ENCODE results near the gene CEACAM3.

CEACAM3 gene

GRCh38 chr19:41795031-41795461, 1.3 kb upstream of the CEACAM3 start:
- Histone ChIP-seq H3K4me3 (ENCODE audit: low read length) (no peak overlapping the region), H3K36me3 (ENCODE audit: control insufficient read depth, low read depth, low read length) (no peaks in the 10 kb centered on the region), H3K4me1 (ENCODE audit: control insufficient read depth, low read depth, low read length) (no peaks in the 10 kb centered on the region), H3K27me3 (ENCODE audit: control insufficient read depth, insufficient read depth, low read length) (peaks cover 4% of the 10 kb centered on the region), H3K27ac (ENCODE audit: low read length) (no peak overlapping the region), H3K9me3 (ENCODE audit: control insufficient read depth, low read depth, low read length) (no peaks in the 10 kb centered on the region), H3K9ac (ENCODE audit: low read length) (no peak overlapping the region)

DNA sequence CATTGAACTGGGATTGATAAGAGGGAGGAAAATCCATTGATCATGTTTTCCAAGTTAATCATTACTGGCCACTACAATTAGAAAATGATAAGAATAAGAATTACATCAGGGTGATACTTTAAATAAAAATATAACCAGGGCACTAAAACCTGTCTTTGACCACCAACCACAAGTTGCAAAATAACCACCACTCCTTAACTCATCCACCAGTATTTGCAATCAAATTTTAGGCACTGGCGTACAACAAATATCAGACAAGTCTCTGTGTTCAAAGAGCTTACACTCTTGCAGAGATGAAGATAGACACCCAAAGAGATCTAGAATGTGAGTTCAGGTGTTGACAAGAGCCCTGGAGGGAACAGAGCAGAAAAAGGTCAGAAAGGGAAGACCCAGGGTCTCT, 514 bp downstream of the CEACAM3 start:
- Histone ChIP-seq H3K9me3 (ENCODE audit: control insufficient read depth, low read depth, low read length) (no peaks in the 10 kb centered on the region), H3K27ac (ENCODE audit: low read length) (no peak overlapping the region), H3K4me3 (ENCODE audit: low read length) (no peak overlapping the region), H3K36me3 (ENCODE audit: control insufficient read depth, low read depth, low read length) (no peaks in the 10 kb centered on the region), H3K9ac (ENCODE audit: low read length) (no peak overlapping the region), H3K27me3 (ENCODE audit: control insufficient read depth, insufficient read depth, low read length) (peaks cover 4% of the 10 kb centered on the region), H3K4me1 (ENCODE audit: control insufficient read depth, low read depth, low read length) (no peaks in the 10 kb centered on the region)

DNA sequence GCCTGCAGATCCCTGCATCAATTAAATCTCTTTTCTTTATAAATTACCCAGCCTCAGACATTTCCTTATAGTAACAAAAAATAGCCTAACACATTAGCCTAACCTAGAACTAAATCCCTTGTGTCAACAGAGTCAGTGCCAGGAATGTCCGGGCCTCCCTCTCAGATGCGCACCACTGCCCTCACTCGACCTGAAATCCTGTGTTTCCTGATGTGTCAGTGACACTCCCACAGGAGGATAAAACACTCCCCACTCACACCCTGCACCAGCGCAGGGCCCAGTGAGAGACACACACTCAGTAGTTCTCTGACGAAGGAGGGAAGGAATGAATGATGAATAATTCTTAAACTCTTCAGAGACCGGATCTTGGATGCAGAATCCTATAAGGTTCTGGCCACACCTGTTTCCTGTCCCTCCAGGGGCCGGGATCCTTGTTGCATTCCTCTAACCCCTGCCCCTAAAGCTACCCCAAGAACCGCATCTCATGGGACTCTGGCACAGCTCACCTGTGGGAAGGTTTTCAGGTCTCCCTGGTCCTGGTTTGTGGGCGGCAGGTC, 3.1 kb downstream of the CEACAM3 start:
- H3K4me1 ChIP-seq (ENCODE audit: control insufficient read depth, low read depth, low read length) = no peaks in the 10 kb centered on the region
- H3K9ac ChIP-seq (ENCODE audit: low read length) = no peak overlapping the region
- H3K27ac ChIP-seq (ENCODE audit: low read length) = no peak overlapping the region
- no peaks in the 10 kb centered on the region for H3K36me3 ChIP-seq (ENCODE audit: control insufficient read depth, low read depth, low read length)
- no peak overlapping the region for H3K4me3 ChIP-seq (ENCODE audit: low read length)
- H3K27me3 ChIP-seq (ENCODE audit: control insufficient read depth, insufficient read depth, low read length) = no peaks in the 10 kb centered on the region
- no peaks in the 10 kb centered on the region for H3K9me3 ChIP-seq (ENCODE audit: control insufficient read depth, low read depth, low read length)

DNA sequence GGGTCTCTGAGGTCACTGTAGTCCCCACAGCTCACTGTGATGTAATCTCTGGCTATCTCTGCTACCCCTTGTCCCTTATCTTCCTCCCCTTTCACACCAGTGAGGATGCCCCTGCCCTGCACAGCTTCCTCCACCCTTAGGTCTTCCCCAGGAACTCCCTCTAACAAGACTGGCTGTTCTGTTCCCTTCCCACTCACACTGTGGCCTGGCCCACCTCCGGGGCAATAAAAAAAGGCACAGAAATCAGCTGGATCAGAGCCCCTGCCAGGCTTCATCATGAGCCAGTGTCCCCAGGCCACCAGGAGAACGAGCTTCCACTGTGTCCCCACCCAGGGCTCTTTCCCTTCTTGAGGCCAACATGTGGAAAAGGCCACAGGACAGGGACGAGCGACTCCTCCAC, 4.6 kb downstream of the CEACAM3 start:
- H3K27me3 ChIP-seq (ENCODE audit: control insufficient read depth, insufficient read depth, low read length) = no peaks in the 10 kb centered on the region

GRCh38 chr19:41801792-41802211, 5.4 kb downstream of the CEACAM3 start:
- Histone ChIP-seq H3K9me3 (ENCODE audit: control insufficient read depth, low read depth, low read length) (no peaks in the 10 kb centered on the region), H3K27ac (ENCODE audit: low read length) (no peak overlapping the region)

More for the DNA sequence above, 4.6 kb downstream of the CEACAM3 start:
- Histone ChIP-seq H3K36me3 (ENCODE audit: control insufficient read depth, low read depth, low read length) (no peaks in the 10 kb centered on the region), H3K27ac (ENCODE audit: low read length) (no peak overlapping the region), H3K4me3 (ENCODE audit: low read length) (no peak overlapping the region), H3K4me1 (ENCODE audit: control insufficient read depth, low read depth, low read length) (no peaks in the 10 kb centered on the region), H3K9me3 (ENCODE audit: control insufficient read depth, low read depth, low read length) (no peaks in the 10 kb centered on the region), H3K9ac (ENCODE audit: low read length) (no peak overlapping the region)

DNA sequence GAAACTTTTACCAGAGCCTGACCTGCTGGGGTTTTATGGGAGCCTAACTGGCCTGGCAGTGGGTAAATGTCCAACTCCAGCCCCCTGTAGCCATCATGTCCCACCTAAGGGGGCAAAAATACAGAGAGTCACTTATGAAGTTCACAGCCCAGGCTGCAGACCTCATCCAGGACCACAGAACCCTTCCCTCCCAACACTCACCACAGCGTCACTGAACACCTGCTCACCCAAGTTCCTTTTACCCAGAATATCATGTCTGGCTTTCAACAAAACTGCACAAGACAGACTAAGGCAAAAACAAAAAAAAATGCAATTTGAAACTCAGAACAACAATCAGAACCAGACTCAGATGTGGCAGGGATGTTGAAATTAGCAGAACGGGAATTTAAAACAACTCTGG, 6.4 kb downstream of the CEACAM3 start:
- Histone ChIP-seq H3K9me3 (ENCODE audit: control insufficient read depth, low read depth, low read length) (no peaks in the 10 kb centered on the region), H3K9ac (ENCODE audit: low read length) (no peak overlapping the region)

More at GRCh38 chr19:41801792-41802211, 5.4 kb downstream of the CEACAM3 start:
- Histone ChIP-seq H3K27me3 (ENCODE audit: control insufficient read depth, insufficient read depth, low read length) (no peaks in the 10 kb centered on the region), H3K4me3 (ENCODE audit: low read length) (no peak overlapping the region), H3K4me1 (ENCODE audit: control insufficient read depth, low read depth, low read length) (no peaks in the 10 kb centered on the region), H3K9ac (ENCODE audit: low read length) (no peak overlapping the region), H3K36me3 (ENCODE audit: control insufficient read depth, low read depth, low read length) (no peaks in the 10 kb centered on the region)

GRCh38 chr19:41804336-41804735, 7.9 kb downstream of the CEACAM3 start:
- Histone ChIP-seq H3K4me1 (ENCODE audit: control insufficient read depth, low read depth, low read length) (no peaks in the 10 kb centered on the region), H3K36me3 (ENCODE audit: control insufficient read depth, low read depth, low read length) (no peaks in the 10 kb centered on the region), H3K9ac (ENCODE audit: low read length) (no peak overlapping the region), H3K9me3 (ENCODE audit: control insufficient read depth, low read depth, low read length) (no peaks in the 10 kb centered on the region), H3K27ac (ENCODE audit: low read length) (no peak overlapping the region), H3K4me3 (ENCODE audit: low read length) (no peak overlapping the region), H3K27me3 (ENCODE audit: control insufficient read depth, insufficient read depth, low read length) (no peaks in the 10 kb centered on the region)

More for the DNA sequence above, 6.4 kb downstream of the CEACAM3 start:
- no peaks in the 10 kb centered on the region for H3K36me3 ChIP-seq (ENCODE audit: control insufficient read depth, low read depth, low read length)
- H3K4me1 ChIP-seq (ENCODE audit: control insufficient read depth, low read depth, low read length) = no peaks in the 10 kb centered on the region
- no peak overlapping the region for H3K27ac ChIP-seq (ENCODE audit: low read length)
- no peak overlapping the region for H3K4me3 ChIP-seq (ENCODE audit: low read length)
- no peaks in the 10 kb centered on the region for H3K27me3 ChIP-seq (ENCODE audit: control insufficient read depth, insufficient read depth, low read length)

- no peaks in the 10 kb centered on the region for H3K9me3 ChIP-seq (ENCODE audit: control insufficient read depth, low read depth, low read length)
- no peak overlapping the region for H3K4me3 ChIP-seq (ENCODE audit: low read length)
- no peaks in the 10 kb centered on the region for H3K27me3 ChIP-seq (ENCODE audit: control insufficient read depth, insufficient read depth, low read length)
- H3K9ac ChIP-seq (ENCODE audit: low read length) = no peak overlapping the region
- no peak overlapping the region for H3K27ac ChIP-seq (ENCODE audit: low read length)
- H3K4me1 ChIP-seq (ENCODE audit: control insufficient read depth, low read depth, low read length) = no peaks in the 10 kb centered on the region
- H3K36me3 ChIP-seq (ENCODE audit: control insufficient read depth, low read depth, low read length) = no peaks in the 10 kb centered on the region
These were observed 10.8 kb downstream of the CEACAM3 start for GRCh38 chr19:41807176-41807575.

- Histone ChIP-seq H3K27me3 (ENCODE audit: control insufficient read depth, insufficient read depth, low read length) (peaks cover 8% of the 10 kb centered on the region), H3K9ac (ENCODE audit: low read length) (no peak overlapping the region), H3K36me3 (ENCODE audit: control insufficient read depth, low read depth, low read length) (no peaks in the 10 kb centered on the region), H3K9me3 (ENCODE audit: control insufficient read depth, low read depth, low read length) (no peaks in the 10 kb centered on the region), H3K4me1 (ENCODE audit: control insufficient read depth, low read depth, low read length) (no peaks in the 10 kb centered on the region), H3K4me3 (ENCODE audit: low read length) (no peak overlapping the region), H3K27ac (ENCODE audit: low read length) (no peak overlapping the region)
These were observed 12.5 kb downstream of the CEACAM3 start for GRCh38 chr19:41808663-41809566.

- H3K9ac ChIP-seq (ENCODE audit: low read length) = no peak overlapping the region
- no peak overlapping the region for H3K27ac ChIP-seq (ENCODE audit: low read length)
- no peak overlapping the region for H3K4me3 ChIP-seq (ENCODE audit: low read length)
These were observed 13.9 kb downstream of the CEACAM3 start for GRCh38 chr19:41810301-41810700.

DNA sequence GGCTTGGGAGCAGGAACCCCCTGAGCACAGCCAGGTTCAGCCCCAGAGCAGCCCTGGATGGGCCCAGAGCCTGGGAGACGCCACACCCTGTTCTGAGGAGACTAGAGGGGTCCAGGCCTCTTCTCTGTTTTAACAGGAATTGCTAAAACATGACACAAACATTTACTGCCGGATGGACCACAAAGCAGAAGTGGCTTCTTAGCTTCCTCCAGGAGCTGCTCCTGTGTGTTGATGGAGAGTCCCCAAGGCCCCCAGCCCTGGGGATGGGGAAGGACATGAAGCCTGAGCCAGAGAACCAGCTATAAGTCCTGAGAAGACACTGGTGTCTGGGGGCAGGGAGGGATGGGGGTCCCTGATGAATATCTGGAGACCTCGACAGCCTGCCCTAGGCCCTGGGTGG, 14.6 kb downstream of the CEACAM3 start:
- Histone ChIP-seq H3K27me3 (ENCODE audit: control insufficient read depth, insufficient read depth, low read length) (peaks cover 9% of the 10 kb centered on the region), H3K27ac (ENCODE audit: low read length) (no peak overlapping the region), H3K4me3 (ENCODE audit: low read length) (no peak overlapping the region), H3K36me3 (ENCODE audit: control insufficient read depth, low read depth, low read length) (no peaks in the 10 kb centered on the region), H3K9ac (ENCODE audit: low read length) (no peak overlapping the region), H3K9me3 (ENCODE audit: control insufficient read depth, low read depth, low read length) (no peaks in the 10 kb centered on the region), H3K4me1 (ENCODE audit: control insufficient read depth, low read depth, low read length) (no peaks in the 10 kb centered on the region)

More at GRCh38 chr19:41810301-41810700, 13.9 kb downstream of the CEACAM3 start:
- Histone ChIP-seq H3K27me3 (ENCODE audit: control insufficient read depth, insufficient read depth, low read length) (peaks cover 9% of the 10 kb centered on the region), H3K4me1 (ENCODE audit: control insufficient read depth, low read depth, low read length) (no peaks in the 10 kb centered on the region), H3K9me3 (ENCODE audit: control insufficient read depth, low read depth, low read length) (no peaks in the 10 kb centered on the region), H3K36me3 (ENCODE audit: control insufficient read depth, low read depth, low read length) (no peaks in the 10 kb centered on the region)
